H7 (cell line): ENCODE measurements around the gene MT2A. TPM values are rescaled to one million over a fixed set of nuclear protein-coding genes. Genes with fewer than 3 reads are reported as not detected.

Experiments used
- DNase-seq: peaks from one replicate; pipeline ENCODE4 v3.0.0; 2012
- H3K27me3 ChIP-seq: 2 replicates; pipeline ENCODE4 v1.6.0; 2011; ENCODE audit warnings: mild to moderate bottlenecking, low read length; ENCODE audit not compliant: control insufficient read depth, insufficient read depth
- H3K36me3 ChIP-seq: replicated peaks from 2 replicates; pipeline ENCODE4 v1.5.1; 2011; ENCODE audit warnings: low read length; ENCODE audit not compliant: control insufficient read depth, insufficient read depth
- H3K4me3 ChIP-seq: 2 replicates; pipeline ENCODE4 v1.5.1; 2011; ENCODE audit warnings: low read depth, mild to moderate bottlenecking, control low read depth, low read length, moderate library complexity; ENCODE audit not compliant: insufficient read depth
- total RNA-seq: library from RNA; depleted of rRNA; stranded (reverse); fragments of >200 nt; shearing (Covaris generic); gene quantifications from 2 replicates; pipeline ENCODE4 v1.2.3, GENCODE V29; 2014

The MT2A gene
- total RNA-seq, 1 experiment from 2014 or later: 31.9 TPM

DNA sequence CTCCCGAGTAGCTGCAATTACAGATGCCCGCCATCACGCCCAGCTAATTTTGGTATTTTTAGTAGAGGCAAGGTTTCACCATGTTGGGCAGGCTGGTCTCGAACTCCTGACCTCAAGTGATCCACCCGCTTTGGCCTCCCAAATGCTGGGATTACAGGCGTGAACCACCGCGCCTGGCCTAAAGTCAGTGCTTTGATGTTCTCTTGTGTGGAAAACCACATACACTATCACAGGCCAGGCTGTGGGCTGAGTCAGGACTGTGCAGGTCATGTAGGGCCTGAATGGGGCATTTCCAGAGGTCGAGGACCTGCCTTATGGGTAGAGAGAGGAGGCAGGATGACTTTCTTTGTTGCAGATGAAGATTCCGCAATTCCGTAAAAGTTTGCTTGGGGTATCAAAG, 24.1 kb upstream of the MT2A start:
- no peak for DNase-seq
- no peaks in the 10 kb centered on the region for H3K36me3 ChIP-seq
- H3K4me3 ChIP-seq: no peak overlapping the region
- H3K27me3 ChIP-seq: peaks cover 25% of the 10 kb centered on the region

DNA sequence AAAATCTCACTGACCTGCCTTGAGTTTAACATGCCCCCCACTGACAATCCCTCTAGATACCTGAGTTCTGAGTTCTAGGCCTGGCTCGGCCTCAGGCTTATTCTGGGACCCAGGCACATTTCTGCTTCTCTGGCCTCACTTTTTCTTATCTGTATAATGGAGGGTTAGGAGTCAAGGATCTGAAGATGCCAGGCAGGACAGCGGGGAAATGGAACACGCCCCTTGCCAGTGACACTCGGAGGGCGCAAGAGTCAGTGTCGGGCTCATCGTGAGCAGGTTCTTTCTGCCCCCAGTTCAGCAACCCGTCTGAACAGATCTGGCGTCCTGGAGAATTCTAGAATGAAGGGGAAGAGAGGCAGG, 19.6 kb upstream of the MT2A start:
- peaks cover 48% of the 10 kb centered on the region for H3K27me3 ChIP-seq
- H3K4me3 ChIP-seq: peak overlapping the region; percentile 37
- DNase-seq: no peak

DNA sequence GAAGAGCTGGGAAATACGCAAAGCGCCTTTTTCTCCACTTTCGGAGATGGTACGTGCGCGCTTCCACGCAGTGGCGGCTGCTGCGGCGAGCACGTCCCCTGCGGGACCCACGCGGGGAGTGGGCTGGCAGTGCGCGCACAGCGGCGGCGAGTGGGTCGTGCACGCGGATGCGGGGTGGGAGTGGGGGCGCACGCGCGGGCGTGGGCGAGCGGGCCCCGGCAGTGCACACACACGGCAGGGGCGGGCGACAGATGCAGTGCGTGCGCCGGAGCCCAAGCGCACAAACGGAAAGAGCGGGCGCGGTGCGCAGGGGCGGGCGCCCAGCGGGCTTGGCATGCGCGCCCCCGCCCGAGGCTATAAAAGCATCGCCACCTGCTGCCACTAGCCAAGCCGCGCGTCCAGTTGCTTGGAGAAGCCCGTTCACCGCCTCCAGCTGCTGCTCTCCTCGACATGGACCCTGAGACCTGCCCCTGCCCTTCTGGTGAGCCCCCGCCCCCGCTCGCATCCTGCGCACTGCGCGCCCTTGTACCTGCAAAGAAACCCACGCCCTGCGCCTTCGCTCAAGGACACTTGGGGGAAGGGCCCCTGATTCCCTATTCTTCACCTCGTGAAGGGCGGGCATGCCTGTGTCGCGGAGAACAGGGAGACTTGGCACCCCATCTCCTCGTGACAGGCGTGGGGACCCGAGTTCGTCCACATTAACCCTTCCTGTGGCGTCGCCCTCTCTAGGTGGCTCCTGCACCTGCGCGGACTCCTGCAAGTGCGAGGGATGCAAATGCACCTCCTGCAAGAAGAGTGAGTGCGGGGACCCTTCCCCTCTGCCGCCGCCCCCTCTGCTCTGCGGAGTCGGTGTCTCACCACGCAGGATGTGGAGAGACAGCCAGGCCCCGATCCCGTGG, 19.0 kb upstream of the MT2A start, which contains the start of gene MT3:
TSS of gene MT3 (plus strand) at position 388 of the 899 bp plus-strand sequence. CDS start at position 451, 63 bp downstream.
- Histone ChIP-seq H3K4me3 (peak within 1 kb of the TSS; percentile 37), H3K27me3 (peaks cover 47% of the 10 kb centered on the region), H3K36me3 (no peaks in the 10 kb centered on the region)
- peak; percentile 88 for DNase-seq

More for the DNA sequence above, 19.6 kb upstream of the MT2A start:
- no peaks in the 10 kb centered on the region for H3K36me3 ChIP-seq

DNA sequence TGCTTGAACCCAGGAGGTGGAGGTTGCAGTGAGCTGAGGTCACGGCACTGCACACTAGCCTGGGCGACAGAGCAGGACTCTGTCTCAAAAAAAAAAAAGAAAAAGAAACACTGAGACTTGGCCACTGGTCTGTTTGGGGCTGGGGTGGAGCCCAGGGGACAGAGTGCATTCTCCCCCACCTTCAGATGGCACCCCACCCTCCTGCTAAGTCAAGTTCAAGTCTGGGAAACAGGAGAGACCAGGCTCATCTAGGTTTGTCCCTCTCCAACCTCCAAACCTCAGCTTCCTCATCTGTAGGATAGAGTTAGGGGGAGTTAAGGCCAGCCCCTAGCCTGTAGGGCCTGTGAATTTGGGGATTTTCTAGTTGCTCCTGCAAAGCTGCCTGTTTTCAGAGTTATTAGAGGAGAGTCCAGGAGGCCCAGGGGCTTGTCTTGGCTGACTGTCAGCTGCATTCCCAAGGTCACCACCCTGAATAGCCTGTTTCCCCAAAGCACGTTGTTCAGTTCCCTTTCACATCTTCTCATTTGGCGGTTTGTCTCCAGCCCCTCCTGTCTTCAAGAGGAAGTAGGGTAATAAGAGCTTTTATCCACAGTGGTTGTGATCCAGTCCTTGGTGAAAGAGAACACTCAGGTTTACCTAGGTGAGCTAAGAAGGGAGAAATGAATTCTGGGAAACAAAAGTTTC, 16.9 kb upstream of the MT2A start:
- Histone ChIP-seq H3K27me3 (peaks cover 45% of the 10 kb centered on the region), H3K4me3 (no peak overlapping the region), H3K36me3 (no peaks in the 10 kb centered on the region)
- no peak for DNase-seq

DNA sequence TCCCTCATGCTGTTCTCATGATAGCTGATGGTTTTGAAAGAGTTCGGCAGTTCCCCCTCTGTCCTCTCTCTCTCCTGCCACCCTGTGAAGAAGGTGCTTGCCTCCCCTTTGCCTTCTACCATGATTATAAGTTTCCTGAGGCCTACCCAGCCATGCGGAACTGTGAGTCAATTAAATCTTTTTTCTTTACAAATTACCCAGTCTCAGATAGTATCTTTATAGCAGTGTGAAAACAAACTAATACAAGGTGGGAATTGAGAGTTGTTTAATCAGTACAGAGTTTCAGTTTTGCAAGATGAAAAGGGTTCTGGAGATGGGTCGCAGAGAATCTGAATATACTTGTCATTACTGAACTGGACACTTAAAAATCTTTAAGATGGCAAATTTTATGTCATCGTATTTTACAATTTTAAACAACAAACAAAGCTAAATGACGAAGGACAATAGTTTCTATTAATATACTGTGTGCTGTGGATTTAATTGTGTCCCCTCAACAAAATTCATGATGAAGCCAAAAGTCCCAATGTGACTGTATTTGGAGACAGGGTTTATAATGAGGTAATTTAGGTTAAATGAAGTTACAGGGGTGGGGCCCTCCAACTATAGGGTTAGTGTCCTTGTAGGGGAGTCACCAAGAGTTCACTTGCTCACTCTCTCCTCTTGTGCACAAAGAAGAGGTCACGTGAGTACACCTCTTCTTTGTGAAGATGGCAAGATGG, 14.7 kb upstream of the MT2A start:
- H3K4me3 ChIP-seq: no peak overlapping the region
- DNase-seq: no peak
- H3K27me3 ChIP-seq: peaks cover 29% of the 10 kb centered on the region
- H3K36me3 ChIP-seq: no peaks in the 10 kb centered on the region

DNA sequence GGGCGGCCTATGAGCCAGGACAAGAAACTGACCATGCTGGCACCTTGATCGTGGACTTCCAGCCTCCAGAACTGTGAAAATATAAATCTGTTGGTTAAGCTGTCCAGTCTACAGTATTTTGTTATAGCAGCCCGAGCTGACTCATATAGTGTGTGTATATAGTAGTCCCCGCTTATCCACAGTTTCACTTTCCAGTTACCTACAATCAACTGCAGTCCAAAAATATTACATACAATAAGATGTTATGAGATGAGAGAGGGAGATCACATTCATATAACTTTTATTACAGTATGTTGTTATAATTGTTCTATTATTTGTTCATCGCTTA, 14.1 kb upstream of the MT2A start:
- DNase-seq: no peak
- H3K27me3 ChIP-seq: peaks cover 24% of the 10 kb centered on the region
- no peaks in the 10 kb centered on the region for H3K36me3 ChIP-seq
- no peak overlapping the region for H3K4me3 ChIP-seq

DNA sequence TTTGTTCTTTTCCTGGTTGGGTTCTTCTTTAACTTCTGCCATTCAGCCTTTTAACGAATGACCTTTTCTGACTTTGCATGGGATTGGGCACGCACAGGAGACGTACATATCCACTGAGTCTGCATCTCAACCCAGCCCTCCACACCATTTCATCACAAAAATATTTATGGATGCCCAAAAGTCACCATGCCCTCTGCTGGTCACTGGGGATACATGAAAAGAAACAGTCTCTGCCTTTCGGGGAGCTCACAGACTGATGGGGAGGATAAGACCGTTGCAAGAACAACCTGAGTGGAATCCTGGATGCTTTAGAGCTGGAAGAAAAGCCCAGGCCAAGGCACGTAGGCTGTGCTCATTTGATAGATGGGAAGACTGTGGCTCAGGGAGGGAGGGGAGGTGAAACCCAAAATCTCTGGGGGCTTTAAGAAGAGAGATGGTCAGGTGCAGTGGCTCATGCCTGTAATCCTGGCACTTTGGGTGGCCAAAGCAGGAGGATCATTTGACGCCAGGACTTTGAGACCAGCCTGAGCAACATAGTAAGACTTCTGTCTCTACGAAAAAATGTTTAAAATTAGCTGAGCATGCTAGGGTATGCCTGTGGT, 7.9 kb upstream of the MT2A start:
- Histone ChIP-seq H3K36me3 (no peaks in the 10 kb centered on the region), H3K27me3 (no peaks in the 10 kb centered on the region), H3K4me3 (no peak overlapping the region)
- peak; percentile 62 for DNase-seq

DNA sequence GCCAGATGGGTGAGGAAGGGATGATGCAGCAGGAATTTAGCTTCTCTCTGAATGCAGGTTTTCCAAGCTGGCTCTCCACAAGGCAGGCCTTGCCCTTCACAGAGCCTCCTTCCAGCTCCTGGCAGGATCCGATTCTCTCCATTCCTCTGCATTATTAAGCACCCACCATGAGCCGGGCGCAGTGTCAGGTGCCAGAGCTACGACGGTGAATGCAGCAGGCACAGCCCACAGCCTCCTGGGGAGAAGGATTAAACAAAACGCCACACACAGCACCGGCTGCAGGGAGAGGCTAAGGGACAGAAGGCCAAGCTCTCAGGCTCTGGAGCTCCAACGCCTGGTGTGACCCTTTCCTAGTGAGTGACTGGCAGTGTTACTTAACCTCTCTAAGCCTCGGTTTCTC, 7.1 kb upstream of the MT2A start:
- no peaks in the 10 kb centered on the region for H3K27me3 ChIP-seq
- no peak overlapping the region for H3K4me3 ChIP-seq
- H3K36me3 ChIP-seq: no peaks in the 10 kb centered on the region
- DNase-seq: no peak

DNA sequence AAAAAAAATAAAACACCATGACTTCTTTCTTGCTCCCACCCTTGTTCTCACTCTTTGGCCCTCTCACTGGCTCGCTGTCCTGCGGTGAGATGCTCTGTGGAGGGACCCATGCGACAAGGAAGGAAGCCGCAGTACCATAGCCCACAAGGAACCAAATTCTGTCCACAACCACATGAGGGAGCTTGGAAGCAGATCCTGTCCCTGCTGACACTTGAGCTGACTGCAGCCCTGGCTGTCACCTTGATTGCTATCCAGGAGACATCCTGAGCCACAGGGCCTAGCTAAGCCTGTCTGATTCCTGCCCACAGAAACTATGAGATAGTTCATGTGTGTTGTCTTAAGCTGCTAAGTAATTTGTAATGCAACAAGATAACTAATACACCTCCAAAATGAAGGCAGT, 4.8 kb upstream of the MT2A start:
- DNase-seq: peak; percentile 62
- H3K27me3 ChIP-seq: peaks cover 8% of the 10 kb centered on the region
- H3K4me3 ChIP-seq: no peak overlapping the region
- no peaks in the 10 kb centered on the region for H3K36me3 ChIP-seq

DNA sequence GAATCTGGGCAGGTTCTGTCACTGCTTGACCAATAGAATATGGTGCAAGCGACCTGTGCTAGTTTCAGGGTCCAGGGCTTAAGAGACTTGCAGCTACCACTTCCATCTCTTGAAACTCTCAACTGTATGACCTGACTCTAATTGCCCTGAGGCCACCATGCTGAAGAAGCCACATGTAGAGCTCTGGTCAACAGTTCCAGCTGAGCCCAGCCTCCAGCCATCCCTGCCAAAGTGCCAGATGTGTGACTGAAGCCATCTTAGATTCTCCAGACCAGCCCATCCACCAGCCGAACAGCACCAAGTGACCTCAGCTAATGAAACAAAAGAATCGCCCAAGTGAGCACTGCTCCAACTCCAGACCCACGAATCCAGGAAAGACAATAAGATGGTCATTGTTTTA, 3.4 kb upstream of the MT2A start:
- Histone ChIP-seq H3K27me3 (peaks cover 22% of the 10 kb centered on the region), H3K4me3 (no peak overlapping the region), H3K36me3 (no peaks in the 10 kb centered on the region)
- DNase-seq: no peak

DNA sequence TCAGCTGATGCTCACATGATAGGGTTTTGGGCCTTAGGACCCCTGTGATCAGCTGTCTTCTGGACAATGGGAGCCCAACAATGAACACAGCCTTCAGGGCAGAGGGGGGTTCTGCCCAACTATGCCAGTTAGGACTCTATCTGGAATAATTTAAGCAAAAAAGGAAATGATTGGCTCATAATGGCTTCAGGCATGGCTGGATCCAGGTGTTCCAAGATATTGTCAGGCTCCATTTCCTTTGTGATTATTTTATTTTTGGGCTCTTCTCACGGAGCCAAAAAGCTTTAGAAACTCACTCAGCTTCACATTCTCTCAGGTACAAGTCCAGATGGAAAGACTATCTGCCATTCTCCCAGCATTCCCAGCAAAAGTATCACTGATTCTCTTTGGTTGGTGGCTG, 2.9 kb upstream of the MT2A start:
- DNase-seq: no peak
- Histone ChIP-seq H3K4me3 (no peak overlapping the region), H3K27me3 (peaks cover 27% of the 10 kb centered on the region), H3K36me3 (no peaks in the 10 kb centered on the region)

DNA sequence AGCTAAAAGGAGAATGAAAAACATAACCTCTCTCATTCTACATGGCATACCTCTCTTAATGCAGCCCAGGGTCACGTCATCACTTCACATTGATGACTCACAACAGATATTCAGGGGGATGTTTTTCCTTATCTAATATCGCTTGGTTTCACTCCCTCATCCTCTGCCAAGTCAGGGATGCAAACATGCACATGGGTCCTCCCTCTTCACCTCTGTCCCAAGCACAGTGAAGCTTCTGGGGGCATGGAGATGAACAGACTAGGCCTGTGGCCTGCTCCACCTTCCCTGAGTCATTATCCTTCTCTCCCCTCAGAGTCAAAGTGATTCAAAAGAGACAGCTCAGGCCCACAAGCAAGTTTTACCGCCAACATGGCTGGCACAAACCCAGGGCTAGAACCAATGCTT, 2.3 kb upstream of the MT2A start:
- peaks cover 32% of the 10 kb centered on the region for H3K27me3 ChIP-seq

DNA sequence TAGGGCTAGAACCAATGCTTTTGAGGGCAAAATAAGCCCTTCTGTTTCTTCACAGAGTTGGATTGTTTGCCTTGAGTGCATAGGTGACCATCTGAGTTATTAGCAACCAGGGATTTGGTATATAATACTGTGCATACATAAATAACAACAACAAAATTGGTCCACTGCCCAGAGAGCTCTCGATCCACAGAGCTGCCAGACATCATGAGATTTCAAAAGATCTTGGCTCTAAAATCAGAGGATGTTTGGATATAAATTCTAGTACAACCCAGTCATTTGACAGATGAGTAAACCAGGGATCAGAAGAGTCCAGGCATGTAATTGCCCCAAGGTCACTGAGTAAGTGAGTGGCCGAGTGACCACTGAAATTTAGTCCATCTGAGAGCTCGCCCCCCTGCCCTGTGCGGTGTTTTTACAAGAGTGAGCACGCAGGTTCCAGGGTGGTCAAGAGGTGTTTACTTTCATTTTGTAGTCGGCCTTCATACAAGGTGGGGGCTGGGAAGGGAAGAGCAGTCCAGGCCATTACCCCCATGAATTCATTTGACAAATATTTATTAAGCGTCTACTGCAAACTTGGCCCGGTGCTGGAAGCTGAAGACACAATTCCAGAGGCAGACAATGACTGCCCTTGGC, 1.8 kb upstream of the MT2A start:
- H3K27me3 ChIP-seq: peaks cover 36% of the 10 kb centered on the region
- no peaks in the 10 kb centered on the region for H3K36me3 ChIP-seq
- no peak for DNase-seq
- H3K4me3 ChIP-seq: no peak overlapping the region

More for the DNA sequence above, 2.3 kb upstream of the MT2A start:
- H3K4me3 ChIP-seq: no peak overlapping the region
- DNase-seq: no peak
- no peaks in the 10 kb centered on the region for H3K36me3 ChIP-seq

DNA sequence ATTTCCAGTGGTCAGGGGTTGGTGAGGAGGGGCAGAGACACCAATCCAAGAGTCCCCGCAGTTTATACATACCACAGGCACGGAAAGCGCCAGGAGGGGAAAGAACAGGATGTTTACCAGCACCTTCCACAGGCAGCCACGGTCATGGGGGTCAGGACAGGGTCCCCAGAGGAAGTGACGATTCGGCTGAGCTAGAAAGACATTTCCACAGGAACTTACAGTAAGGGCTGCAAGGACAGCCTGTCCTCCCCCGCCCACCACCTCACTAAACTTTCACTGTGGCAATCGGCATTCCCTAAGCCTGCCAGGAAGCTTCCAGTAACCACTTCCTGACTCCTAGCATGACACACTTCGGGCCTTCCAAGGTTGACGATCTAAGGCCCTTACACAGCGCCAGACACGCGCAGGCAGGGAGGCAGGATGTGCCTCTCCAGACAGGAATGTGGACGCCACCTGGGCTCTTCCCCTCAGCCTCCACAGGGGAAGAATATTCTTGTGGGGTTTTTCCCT, 1.2 kb upstream of the MT2A start:
- DNase-seq: no peak
- H3K27me3 ChIP-seq: peaks cover 36% of the 10 kb centered on the region
- H3K36me3 ChIP-seq: no peaks in the 10 kb centered on the region
- no peak overlapping the region for H3K4me3 ChIP-seq
